Kidney epithelial cell (primary cell): ENCODE measurements around the gene FAF1. TPM values are rescaled to one million over a fixed set of nuclear protein-coding genes. Genes with fewer than 3 reads are reported as not detected.

Experiments used
- DNase-seq: peaks from one replicate; pipeline ENCODE4 v3.0.0-alpha.2; 2010; ENCODE audit warnings: low read depth
- H3K27me3 ChIP-seq: 2 replicates; pipeline ENCODE4 v1.6.0; 2011; ENCODE audit warnings: low read length; ENCODE audit not compliant: control insufficient read depth, insufficient read depth
- H3K36me3 ChIP-seq: 2 replicates; pipeline ENCODE4 v1.5.1; 2011; ENCODE audit warnings: low read length; ENCODE audit not compliant: control insufficient read depth, insufficient read depth
- H3K4me3 ChIP-seq: 2 replicates; pipeline ENCODE4 v1.5.1; 2011; ENCODE audit warnings: low read depth, mild to moderate bottlenecking, control low read depth, low read length
- CTCF ChIP-seq: IDR thresholded peaks from 2 replicates; pipeline ENCODE4 v1.5.1; 2011; ENCODE audit warnings: mild to moderate bottlenecking, moderate library complexity, low read length, control low read depth, inconsistent platforms; ENCODE audit not compliant: insufficient read depth, poor library complexity, severe bottlenecking
- total RNA-seq: library from RNA; depleted of rRNA; stranded (reverse); fragments of >200 nt; gene quantifications from 2 replicates; pipeline ENCODE4 v1.2.3, GENCODE V29; 2015

FAF1 gene
- total RNA-seq, 1 donor from 2014 or later, result 57.8 TPM

- DNase-seq, result no peak
- peak overlapping the region; percentile 72 for H3K4me3 ChIP-seq
- TF ChIP-seq CTCF, result no peak
- peaks cover 4% of the 10 kb centered on the region for H3K27me3 ChIP-seq
- no peaks in the 10 kb centered on the region for H3K36me3 ChIP-seq
Measured at GRCh38 chr1:50968821-50969610, 8.9 kb upstream of the FAF1 start.

GRCh38 chr1:50968158-50968820, 8.2 kb upstream of the FAF1 start:
- peak; percentile 39 for DNase-seq

GRCh38 chr1:50967416-50968157, 7.5 kb upstream of the FAF1 start:
- no peak for TF ChIP-seq CTCF
- Histone ChIP-seq H3K4me3 (peak overlapping the region; percentile 72), H3K27me3 (no peaks in the 10 kb centered on the region), H3K36me3 (no peaks in the 10 kb centered on the region)
- no peak for DNase-seq

More at GRCh38 chr1:50968158-50968820, 8.2 kb upstream of the FAF1 start:
- Histone ChIP-seq H3K36me3 (no peaks in the 10 kb centered on the region), H3K27me3 (no peaks in the 10 kb centered on the region), H3K4me3 (peak overlapping the region; percentile 72)
- TF ChIP-seq CTCF, result peak; percentile 39

- TF ChIP-seq CTCF, result no peak
- DNase-seq, result no peak
- no peaks in the 10 kb centered on the region for H3K27me3 ChIP-seq
- H3K4me3 ChIP-seq, result no peak overlapping the region
- H3K36me3 ChIP-seq, result no peaks in the 10 kb centered on the region
Measured at GRCh38 chr1:50966991-50967390, 6.9 kb upstream of the FAF1 start.

GRCh38 chr1:50964863-50965262, 4.8 kb upstream of the FAF1 start:
- DNase-seq, result no peak
- Histone ChIP-seq H3K27me3 (no peaks in the 10 kb centered on the region), H3K36me3 (no peaks in the 10 kb centered on the region), H3K4me3 (no peak overlapping the region)
- TF ChIP-seq CTCF, result no peak
